ENCODE results near the gene GRM7. TPM values are rescaled to one million over a fixed set of nuclear protein-coding genes. Genes with fewer than 3 reads are reported as not detected.
A peak's percentile ranks its signal among the peaks of the same experiment; 100 is the strongest.
"Not testable (repeated sequence)": the region's sequence is repeated elsewhere in the genome, so short reads cannot be mapped to it uniquely, and the experiment has no call there.

GRM7 gene
- 2.1 TPM for total RNA-seq

DNA sequence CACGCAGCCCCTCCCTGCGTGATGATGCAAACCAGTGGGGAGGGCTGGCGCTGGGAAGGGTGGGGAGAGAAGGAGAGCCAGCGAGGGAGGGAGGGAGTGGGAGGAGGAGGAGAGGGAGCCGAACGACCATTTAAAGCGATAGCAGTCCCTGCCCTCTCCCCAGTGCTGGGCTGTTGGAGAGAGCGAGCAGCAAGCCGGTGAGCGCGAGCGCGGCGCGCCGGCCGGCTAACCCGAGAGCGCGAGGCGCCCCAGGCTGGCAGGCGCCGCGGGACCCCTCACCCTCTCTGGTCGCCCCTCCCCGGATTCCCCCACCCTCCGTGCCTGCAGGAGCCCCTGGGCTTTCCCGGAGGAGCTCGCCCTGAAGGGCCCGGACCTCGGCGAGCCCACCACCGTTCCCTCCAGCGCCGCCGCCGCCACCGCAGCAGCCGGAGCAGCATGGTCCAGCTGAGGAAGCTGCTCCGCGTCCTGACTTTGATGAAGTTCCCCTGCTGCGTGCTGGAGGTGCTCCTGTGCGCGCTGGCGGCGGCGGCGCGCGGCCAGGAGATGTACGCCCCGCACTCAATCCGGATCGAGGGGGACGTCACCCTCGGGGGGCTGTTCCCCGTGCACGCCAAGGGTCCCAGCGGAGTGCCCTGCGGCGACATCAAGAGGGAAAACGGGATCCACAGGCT lies at the start of gene GRM7:
Gene GRM7, plus strand, starts transcription at position 162 of the 671 bp plus-strand sequence.
- DNase-seq (ENCODE audit: low spot score) (peak; percentile 65), ATAC-seq (peak; percentile 85)

DNA sequence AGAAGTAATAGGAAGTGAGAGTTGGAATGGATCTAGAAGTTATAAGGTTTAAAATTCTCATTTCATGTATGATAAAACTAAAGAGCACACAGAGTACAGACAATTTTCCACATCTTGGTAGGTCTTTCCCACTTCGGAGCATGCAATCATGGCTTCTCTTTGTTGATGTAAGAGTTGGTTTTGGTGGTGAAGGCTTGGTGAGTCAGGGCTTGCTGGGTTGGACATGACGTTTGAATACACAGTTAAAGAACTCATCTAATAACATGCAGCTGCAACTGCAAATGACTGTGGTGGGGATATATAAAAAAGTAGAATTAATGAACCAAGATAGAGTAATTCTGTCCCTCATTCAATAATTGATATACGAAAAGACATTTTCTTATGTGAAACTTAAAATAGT lies 39.5 kb upstream of the GRM7 start:
- intact Hi-C loops (cut with DNase I): no loop called here
- DNase-seq (ENCODE audit: low spot score) (no peak), ATAC-seq (no peak)

More for the DNA sequence above, at the start of gene GRM7:
- intact Hi-C loops (cut with DNase I): no loop called here

DNA sequence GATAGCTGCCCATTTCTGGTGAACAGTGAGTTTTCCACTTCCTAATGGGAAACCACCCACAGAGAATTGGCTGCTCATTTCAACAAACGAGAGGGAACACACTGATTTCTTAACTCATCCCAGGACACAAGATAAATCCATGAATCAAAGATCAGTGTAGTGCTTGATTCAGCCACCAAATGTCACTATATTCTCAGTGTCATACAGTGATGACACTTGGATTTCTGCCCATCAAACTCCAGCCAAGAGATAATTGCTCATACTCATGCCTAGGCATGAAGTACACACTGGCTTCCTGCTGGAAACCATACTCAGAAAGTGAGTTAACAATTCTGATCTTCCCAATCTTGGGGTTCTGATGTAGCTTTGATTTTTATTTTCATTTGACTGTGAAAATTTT lies 35.4 kb upstream of the GRM7 start:
- ATAC-seq: no peak
- intact Hi-C loops (cut with DNase I): no loop called here

DNA sequence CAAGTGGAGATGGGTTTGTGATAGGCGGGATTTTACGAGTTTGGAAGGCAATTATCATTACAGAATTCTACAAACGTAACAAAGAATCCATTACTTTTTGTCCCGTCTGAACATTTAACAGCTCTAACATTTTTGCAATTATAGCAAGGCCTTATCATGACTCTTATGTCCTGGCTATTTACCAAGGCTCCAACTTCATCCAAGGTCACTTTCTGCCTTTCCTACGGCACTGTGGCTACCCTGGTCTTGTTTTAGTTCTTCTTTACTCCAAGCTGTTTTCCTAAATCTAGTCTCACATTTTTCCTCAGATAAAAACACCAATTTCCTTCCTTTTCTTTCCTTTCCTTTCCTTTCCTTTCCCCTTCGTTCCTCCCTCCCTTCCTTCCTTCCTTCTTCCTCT lies 33.5 kb upstream of the GRM7 start:
- intact Hi-C loops (cut with DNase I): no loop called here
- no peak for DNase-seq (ENCODE audit: low spot score)
- no peak for ATAC-seq

More for the DNA sequence above, 35.4 kb upstream of the GRM7 start:
- no peak for DNase-seq (ENCODE audit: low spot score)

DNA sequence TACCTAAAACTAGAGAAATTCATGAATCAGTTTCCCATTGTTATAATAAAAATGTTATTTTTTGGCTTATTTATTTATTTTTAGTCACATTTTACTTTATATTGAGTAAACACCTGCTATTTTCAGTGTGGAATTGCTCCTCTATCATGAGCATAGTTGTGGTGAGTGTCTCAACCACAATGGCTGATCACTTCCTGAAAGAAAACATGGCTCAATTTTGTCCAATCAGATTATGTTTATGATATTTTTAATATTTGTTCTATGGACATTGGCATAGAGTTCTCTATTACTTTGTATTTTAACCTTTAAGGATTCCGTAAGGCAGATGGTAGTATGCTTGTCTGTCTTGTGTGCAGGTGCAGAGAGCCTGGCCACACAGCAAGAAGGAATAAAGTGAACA lies 16.2 kb upstream of the GRM7 start:
- no peak for DNase-seq (ENCODE audit: low spot score)
- ATAC-seq: no peak
- intact Hi-C loops (cut with DNase I): no loop called here

DNA sequence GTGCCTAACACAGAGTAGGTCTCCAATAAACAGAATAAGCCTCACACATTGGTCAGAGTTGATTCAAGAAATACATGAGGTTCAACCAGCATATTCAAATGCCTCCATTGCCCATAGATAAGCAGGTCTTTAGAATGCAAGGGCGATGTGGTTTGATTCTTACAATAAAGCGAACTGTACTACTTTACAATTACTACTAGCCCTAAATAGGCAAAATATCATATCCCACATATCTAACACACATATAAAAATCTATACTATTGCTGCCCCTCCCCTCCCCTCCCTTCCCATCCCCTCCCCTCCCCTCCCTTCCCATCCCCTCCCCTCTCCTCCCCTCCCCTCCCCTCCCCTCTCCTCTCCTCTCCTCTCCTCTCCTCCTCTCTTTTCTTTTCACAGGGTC lies 6.7 kb upstream of the GRM7 start:
- intact Hi-C loops (cut with DNase I): no loop called here
- ATAC-seq (no peak), DNase-seq (ENCODE audit: low spot score) (no peak)

DNA sequence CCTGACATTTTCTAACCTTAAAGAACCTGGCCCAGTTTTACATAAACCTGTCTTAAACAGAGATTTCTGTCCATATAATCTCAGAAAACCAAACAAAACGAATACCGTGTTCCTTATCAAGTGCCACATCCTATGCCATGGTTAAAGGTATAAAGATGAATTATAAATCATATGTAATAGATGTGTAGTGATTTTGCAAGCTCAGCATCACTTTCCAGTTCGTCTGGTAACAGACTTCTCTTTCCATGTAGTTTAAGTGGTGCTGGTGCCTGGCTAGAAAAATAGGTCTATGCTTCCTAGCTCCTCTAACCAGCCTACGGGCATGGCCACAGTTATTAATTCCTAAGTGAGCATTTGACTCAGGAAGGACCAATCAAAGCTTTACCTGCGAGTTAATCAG lies 3.4 kb upstream of the GRM7 start:
- DNase-seq (ENCODE audit: low spot score) (no peak), ATAC-seq (no peak)
- intact Hi-C loops (cut with DNase I): no loop called here

DNA sequence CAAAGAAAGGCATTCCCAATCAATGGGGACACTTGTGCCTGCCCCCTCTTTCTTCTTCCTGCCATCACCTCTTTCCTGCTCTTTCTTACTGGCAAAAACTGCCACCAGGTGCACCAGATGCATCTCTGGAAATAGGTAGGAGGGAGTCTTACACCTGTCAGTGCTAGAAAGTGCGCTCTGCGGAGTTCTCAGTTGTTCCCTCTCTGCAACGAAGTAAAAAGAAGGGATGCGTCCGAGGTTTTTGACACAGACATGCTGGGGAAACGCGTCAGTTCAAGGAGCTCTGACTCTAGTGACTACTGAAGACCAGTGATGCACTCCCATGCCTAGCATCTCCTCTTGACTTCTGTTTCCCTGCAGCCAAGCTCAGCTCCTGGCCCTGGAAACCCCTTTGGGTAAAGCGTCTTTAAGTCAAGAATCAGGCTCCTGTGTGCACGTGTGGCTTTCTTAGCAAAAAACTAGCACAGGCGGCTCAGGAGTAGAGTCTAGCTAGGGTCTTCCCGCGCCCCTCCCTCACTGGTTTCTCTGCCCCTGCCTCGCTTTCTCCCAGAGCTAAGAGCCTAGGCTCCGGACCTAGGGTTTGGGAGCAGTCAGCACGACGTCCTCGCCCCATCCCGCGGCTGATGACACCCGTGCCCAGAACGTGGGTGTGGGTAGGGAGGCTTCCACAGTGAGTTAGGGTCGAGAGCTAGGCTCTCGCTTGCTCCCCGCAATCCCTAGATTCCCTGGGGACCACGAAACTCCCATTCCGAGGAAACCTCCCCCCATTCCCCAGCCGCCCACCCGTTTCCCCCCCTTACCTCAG lies 564 bp upstream of the GRM7 start:
- no peak for ATAC-seq
- DNase-seq (ENCODE audit: low spot score): no peak
- intact Hi-C loops (cut with DNase I): no loop called here

DNA sequence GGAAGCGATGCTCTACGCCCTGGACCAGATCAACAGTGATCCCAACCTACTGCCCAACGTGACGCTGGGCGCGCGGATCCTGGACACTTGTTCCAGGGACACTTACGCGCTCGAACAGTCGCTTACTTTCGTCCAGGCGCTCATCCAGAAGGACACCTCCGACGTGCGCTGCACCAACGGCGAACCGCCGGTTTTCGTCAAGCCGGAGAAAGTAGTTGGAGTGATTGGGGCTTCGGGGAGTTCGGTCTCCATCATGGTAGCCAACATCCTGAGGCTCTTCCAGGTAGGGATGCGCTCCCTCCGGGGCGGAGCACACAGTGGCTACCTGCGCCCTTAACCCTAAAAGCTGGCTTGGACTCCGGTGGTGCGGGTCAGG lies 698 bp downstream of the GRM7 start:
- intact Hi-C loops (cut with DNase I): no loop called here
- DNase-seq (ENCODE audit: low spot score) (no peak), ATAC-seq (peak; percentile 18)

DNA sequence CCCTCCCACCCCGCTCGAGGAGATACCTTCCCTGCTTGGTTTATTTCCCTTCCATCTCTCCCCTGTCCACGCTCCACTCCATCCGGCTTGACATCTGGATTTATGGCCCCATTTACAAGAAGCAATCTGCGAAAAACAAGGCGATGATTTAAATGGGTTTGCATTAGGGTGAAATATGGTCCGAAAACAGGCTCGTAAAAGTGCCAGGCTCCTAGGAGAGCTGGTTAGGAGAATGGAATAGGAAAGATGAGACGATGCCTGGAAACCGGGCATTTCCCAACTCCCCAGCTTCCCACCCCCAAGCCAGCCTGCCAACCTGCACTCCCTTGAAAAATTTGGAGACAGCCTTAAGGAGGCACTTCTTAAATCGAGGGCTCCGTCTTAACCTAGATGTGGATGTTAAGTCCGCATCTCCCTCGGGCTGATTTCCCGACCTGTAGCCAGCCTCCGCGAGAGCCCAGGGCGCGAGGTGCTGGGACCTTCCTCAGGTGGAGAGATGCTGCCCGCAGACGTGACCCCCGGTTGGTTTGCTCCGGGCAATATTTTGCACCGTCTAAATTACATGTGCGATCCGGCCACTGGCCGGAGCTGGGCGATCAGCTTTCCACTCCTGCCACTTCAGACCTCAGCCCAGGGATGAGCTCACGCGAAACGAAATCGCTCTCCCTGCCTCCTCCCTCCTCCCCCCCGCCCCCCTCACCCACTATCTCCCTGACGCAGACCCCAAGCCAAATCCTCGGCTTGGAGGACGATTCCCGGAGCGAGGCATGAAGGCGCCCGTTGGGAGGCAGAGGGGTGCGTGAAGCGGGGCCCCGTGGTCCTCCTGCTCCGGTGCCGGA lies 1.3 kb downstream of the GRM7 start:
- intact Hi-C loops (cut with DNase I): no loop called here

DNA sequence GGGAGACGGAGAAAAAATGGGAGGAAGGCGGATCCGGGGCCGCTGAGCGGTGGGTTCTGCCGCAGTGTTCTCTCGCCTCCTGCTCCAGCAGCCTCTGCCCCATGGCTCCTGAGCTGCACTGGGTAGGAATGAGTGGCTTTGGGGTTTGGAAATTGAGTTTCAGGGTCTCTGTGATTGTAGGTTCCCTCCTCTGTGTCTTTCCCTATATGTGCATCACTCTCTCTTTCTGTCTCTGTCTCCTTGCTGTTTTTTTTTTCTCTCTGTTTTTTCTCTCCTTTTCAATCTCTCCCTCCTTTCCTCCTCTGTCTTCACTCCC lies 1.9 kb downstream of the GRM7 start:
- intact Hi-C loops (cut with DNase I): no loop called here
- ATAC-seq (no peak), DNase-seq (ENCODE audit: low spot score) (no peak)

More for the DNA sequence above, 1.3 kb downstream of the GRM7 start:
- ATAC-seq (no peak), DNase-seq (ENCODE audit: low spot score) (no peak)

DNA sequence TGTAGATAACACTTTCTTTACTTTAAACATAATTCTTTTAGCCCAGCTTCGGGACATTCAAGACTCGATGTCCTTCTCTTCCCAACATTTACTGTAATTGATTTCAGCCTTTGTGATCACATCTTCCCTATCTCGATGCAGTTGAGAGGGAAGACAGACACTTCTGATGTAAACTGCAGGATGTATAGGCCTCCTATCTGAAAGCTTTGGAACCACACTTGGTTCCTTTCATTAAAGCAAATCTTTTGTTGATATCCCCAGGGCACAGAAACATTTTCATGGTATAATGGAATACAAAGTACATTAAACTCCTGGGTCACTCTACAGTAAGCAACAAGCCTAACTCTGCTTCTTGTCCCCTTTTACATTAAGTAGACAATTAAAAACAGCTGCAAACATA lies 6.4 kb downstream of the GRM7 start:
- intact Hi-C loops (cut with DNase I): no loop called here
- no peak for DNase-seq (ENCODE audit: low spot score)
- ATAC-seq: no peak

DNA sequence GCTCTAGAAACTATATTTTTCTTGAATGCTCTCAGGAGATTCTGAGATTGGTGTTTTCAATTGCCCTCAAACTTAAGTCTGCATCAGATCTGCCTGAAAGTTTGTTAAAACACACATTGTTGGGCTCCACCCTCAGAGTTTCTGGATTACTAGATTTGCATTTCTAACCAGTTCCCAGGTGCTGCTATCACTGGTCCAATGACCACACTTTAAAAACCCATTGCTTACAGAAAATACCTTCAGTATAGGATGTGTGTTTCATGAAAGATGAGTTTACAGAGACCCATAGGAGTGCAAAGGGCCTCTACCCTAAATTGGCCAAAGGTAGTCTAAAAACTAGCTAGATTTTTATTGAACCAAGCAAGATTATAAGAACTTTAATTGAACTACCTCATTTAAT lies 17.8 kb downstream of the GRM7 start:
- no peak for DNase-seq (ENCODE audit: low spot score)
- intact Hi-C loops (cut with DNase I): no loop called here
- no peak for ATAC-seq

DNA sequence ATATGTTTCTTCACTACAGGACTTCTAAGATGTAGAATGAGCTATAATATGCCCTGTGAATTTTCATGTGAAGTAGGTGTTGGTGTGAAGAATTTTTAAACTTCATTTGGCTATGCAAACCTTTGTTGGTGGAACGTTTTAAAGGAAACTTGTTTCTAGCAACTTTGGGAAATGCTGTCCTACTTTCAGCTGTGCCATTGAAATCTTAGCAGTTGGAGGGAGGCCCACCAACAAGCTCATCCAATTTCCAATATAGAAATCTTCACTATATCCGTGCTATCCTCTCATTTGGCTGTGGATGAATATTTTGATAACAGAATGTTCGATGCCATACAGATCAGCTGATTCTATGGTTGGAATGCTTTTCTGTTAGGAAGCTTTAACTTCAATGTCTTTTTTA lies 51.3 kb downstream of the GRM7 start:
- ATAC-seq (no peak), DNase-seq (ENCODE audit: low spot score) (no peak)
- intact Hi-C loops (cut with DNase I): no loop called here

DNA sequence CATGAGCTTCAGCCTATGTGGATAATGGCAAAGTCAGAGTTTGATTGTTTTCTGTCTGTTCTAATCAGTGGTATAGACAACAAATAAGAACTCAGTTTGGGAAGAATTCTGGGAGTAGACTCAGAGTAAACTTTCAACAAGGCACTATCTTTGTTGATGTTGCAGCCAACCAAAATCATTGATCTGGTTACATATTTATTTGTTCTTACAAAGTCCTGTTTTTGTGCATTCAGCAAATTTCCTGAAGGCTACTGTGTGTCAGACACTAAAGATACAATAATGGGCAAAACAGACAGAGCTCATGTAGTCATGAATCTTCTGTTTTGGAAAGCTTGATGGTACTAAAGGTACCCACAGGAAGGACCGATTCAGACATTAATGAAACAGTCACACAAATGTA lies 55.0 kb downstream of the GRM7 start:
- no peak for ATAC-seq
- no peak for DNase-seq (ENCODE audit: low spot score)
- intact Hi-C loops (cut with DNase I): no loop called here

DNA sequence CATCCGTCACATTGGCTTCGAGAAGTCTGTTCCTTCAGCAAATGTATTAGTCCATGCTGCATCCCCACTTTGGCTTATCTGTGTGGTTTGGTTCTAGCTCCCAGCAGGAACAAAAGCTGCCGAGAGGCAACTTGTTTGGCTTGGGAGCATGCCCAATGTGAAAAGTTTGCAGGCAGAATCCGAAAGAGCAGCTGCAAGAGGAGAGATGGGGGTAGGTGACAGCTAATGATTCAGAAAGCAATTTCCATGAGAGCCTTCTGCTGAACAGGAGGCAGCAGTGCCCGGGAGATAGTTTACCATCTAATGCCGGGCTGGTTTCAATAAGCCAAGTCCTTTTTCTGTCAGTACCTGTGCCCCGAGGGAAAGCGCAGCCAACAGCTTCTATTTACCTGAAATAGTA lies 60.2 kb downstream of the GRM7 start:
- no peak for DNase-seq (ENCODE audit: low spot score)
- intact Hi-C loops (cut with DNase I): no loop called here
- no peak for ATAC-seq

DNA sequence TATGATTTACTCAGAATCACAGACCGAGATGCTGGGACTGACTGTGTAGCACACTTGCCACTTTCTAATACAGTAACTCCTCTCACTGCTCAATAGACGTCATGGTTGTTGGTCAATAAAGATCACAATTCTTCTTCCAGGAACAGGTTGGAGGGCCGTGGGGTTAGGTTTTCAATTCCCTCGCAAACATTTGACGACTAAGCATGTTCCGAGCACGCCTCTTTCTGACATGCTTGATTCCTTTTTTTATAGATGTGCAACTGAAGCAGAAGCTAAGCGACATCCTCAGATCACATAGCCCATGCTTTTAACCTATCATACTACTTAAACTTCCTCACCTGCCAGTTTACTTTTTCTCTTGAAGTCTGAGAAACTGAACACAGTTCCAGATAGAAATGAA lies 61.0 kb downstream of the GRM7 start:
- ATAC-seq (no peak), DNase-seq (ENCODE audit: low spot score) (no peak)
- intact Hi-C loops (cut with DNase I): no loop called here

DNA sequence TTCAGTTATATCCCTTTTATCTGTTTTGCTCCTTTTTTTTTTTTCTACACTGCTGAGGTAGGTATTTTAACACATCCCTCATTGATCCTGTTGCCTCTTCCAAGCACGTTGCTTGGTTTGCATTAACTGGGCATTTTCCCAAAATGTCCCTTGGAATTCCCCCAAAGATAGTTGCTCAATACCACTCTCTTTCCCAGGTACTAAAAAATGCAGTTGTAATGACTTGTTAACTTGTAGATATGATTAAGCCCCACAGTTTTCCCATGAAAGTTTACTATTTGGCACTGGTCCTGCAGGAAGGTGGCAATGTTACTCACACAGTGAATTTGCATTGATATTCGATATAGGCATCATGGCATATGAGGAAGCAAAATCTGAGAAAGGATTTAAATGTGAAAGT lies 67.1 kb downstream of the GRM7 start:
- ATAC-seq (no peak), DNase-seq (ENCODE audit: low spot score) (no peak)
- intact Hi-C loops (cut with DNase I): no loop called here

DNA sequence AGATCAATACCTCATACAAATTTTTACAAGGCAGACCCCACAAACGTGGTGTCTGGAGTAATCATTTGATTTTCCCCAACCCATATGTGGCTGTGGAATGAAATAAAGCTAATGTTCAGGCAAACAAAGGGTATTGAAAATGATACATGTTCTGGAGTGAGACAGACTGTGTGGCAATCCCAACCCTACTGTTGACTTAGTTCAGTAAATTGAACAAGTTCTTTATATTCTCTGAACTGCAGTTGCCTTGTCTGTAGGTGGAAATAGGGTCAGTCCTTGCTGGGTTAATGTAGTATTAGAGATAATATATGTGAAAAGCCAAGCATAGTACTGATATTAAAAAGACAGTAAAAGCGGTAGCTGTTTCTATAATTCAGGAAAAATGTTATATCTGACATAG lies 69.0 kb downstream of the GRM7 start:
- DNase-seq (ENCODE audit: low spot score) (no peak), ATAC-seq (no peak)
- intact Hi-C loops (cut with DNase I): no loop called here

DNA sequence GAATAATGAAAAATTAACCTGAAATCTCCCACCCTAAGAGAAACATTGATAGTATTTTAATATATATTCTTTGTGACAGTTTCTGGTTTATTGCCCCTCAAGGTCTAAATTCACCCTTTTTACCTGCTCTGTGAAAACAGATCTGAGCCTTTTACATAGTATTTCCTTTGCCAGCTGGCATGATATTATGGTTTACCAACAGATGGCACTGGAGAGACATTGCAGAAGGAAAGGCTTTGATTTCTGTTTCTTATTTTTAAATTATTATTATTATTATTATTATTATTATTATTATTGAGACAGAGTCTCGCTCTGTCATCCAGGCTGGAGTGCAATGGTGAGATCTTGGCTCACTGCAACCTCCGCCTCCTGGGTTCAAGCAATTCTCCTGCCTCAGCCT lies 74.5 kb downstream of the GRM7 start:
- ATAC-seq; intact Hi-C loops (cut with DNase I): not testable (repeated sequence)

More for the DNA sequence above, 74.5 kb downstream of the GRM7 start:
- not testable (repeated sequence) for DNase-seq (ENCODE audit: low spot score)

All from sciatic nerve (tissue), 2 donors.